Measurements from ENCODE around the gene ISYNA1. TPM values are rescaled to one million over a fixed set of nuclear protein-coding genes. Genes with fewer than 3 reads are reported as not detected.

Gene ISYNA1
- total RNA-seq, 1 donor from 2014 or later: 153 TPM

DNA sequence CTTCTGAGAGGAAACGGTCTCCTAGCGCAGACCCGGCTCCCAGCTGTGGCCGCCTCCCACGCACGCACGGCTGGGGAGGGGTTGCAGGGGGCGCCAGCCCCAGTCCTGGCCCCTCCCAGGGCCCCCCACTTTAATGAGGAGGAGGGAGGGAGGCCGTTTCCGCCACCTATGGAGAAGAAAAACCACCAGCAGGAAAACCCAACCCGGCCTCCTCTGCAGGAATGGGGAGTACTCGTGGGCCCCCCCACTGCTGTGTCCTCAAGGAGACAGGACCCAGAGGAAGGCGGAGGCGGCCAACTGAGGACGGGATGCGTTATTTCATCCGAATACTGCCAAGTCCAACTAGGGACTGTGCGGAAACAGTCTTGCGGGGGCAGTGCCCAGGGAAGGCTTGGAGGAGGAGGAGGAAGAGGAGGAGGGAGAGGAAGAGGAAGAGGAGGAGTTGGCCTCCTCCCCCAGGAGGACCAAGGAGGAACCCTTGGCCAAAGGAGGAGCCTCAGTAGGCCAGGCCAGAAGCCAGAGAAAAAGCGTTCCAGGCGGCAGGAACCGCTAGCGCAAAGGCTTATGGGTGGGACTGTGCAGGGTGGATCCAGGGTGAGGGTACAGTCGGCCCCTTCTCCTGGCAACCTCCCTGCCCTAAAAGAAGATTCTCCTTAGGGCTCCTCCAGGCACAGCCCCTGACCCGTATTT, 22.6 kb downstream of the ISYNA1 start:
- no peaks in the 10 kb centered on the region for H3K9me3 Mint-ChIP-seq (ENCODE audit: unreplicated experiment)
- H3K4me1 ChIP-seq (ENCODE audit: insufficient read depth, low read length): peaks cover 50% of the 10 kb centered on the region
- H3K9me3 ChIP-seq (ENCODE audit: insufficient read depth, low read depth, low read length): no peaks in the 10 kb centered on the region
- peaks cover 15% of the 10 kb centered on the region for H3K27me3 Mint-ChIP-seq (ENCODE audit: low read depth, unreplicated experiment)
- H3K4me2 ChIP-seq (ENCODE audit: low read length): peak overlapping the region; percentile 72
- peak overlapping the region; percentile 31 for H3K9ac ChIP-seq (ENCODE audit: low read length)
- FAIRE-seq: no peak
- DNase-seq (ENCODE audit: low read depth): peak; percentile 25
- peaks cover 10% of the 10 kb centered on the region for H3K4me1 Mint-ChIP-seq (ENCODE audit: low read depth, unreplicated experiment)
- peaks cover 5% of the 10 kb centered on the region for H4K20me1 ChIP-seq (ENCODE audit: insufficient read depth, low read length)
- H3K79me2 ChIP-seq (ENCODE audit: insufficient read depth, low read length): peaks cover 10% of the 10 kb centered on the region
- H3K4me3 Mint-ChIP-seq (ENCODE audit: unreplicated experiment): no peak overlapping the region
- no peak for TF ChIP-seq EZH2 (IDR thresholded peaks at IDR 0.05; ENCODE audit: insufficient read depth, low read length)
- TF ChIP-seq, protein P1, sequence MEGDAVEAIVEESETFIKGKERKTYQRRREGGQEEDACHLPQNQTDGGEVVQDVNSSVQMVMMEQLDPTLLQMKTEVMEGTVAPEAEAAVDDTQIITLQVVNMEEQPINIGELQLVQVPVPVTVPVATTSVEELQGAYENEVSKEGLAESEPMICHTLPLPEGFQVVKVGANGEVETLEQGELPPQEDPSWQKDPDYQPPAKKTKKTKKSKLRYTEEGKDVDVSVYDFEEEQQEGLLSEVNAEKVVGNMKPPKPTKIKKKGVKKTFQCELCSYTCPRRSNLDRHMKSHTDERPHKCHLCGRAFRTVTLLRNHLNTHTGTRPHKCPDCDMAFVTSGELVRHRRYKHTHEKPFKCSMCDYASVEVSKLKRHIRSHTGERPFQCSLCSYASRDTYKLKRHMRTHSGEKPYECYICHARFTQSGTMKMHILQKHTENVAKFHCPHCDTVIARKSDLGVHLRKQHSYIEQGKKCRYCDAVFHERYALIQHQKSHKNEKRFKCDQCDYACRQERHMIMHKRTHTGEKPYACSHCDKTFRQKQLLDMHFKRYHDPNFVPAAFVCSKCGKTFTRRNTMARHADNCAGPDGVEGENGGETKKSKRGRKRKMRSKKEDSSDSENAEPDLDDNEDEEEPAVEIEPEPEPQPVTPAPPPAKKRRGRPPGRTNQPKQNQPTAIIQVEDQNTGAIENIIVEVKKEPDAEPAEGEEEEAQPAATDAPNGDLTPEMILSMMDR (IDR thresholded peaks at IDR 0.05; ENCODE audit: insufficient read depth, low read depth, low read length): no peak
- H3K36me3 ChIP-seq (ENCODE audit: insufficient read depth, low read length): no peaks in the 10 kb centered on the region
- H3K4me3 ChIP-seq (ENCODE audit: insufficient read depth, low read depth, low read length): peak overlapping the region; percentile 14
- H3K27ac Mint-ChIP-seq (ENCODE audit: unreplicated experiment): no peak overlapping the region
- no peaks in the 10 kb centered on the region for H3K36me3 Mint-ChIP-seq (ENCODE audit: low read depth, unreplicated experiment)
- H3K27ac ChIP-seq (ENCODE audit: low read depth, low read length): peak overlapping the region; percentile 86
- H2AFZ ChIP-seq (ENCODE audit: low read depth, low read length): peak overlapping the region; percentile 60
- no peaks in the 10 kb centered on the region for H3K27me3 ChIP-seq (ENCODE audit: insufficient read depth, low read length)

DNA sequence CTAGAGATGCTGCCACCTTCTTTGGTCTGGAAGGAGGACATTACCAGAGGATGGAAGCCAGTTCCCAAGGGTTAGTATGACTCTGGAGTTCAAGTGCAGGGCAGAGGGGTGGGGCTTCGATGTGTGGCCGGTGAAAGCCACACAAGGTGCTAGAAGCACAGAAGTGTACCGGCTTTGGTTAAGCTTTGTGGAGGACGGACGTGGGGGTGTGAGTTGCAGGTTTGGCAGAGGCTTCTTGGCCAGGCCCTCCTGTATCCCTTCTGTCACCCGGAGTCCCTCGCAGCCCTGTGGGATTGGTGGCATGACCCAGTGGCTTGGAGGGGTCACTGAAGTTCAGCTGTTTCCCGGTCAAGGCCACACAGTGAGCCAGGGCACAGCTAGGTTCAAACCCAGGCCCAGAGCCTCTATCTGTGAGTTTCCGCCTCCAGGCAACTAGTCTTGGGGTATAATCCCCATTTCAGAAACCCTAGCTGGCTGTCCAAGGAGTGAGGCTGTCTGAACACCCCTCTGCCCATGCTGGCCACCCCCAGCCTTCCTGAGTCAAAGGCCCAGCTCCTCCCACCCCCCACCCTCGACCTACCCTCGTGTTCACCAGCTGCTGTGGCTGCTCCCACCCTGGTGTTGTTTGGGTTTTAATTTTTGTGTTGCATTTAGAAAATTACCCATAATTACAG, 23.3 kb downstream of the ISYNA1 start:
- Histone ChIP-seq H3K27me3 (ENCODE audit: insufficient read depth, low read length) (no peaks in the 10 kb centered on the region), H3K36me3 (ENCODE audit: insufficient read depth, low read length) (no peaks in the 10 kb centered on the region), H3K9me3 (ENCODE audit: insufficient read depth, low read depth, low read length) (no peaks in the 10 kb centered on the region), H3K4me2 (ENCODE audit: low read length) (peak overlapping the region; percentile 72), H4K20me1 (ENCODE audit: insufficient read depth, low read length) (no peaks in the 10 kb centered on the region), H3K4me3 (ENCODE audit: insufficient read depth, low read depth, low read length) (no peak overlapping the region), H3K79me2 (ENCODE audit: insufficient read depth, low read length) (peaks cover 3% of the 10 kb centered on the region), H3K9ac (ENCODE audit: low read length) (peak overlapping the region; percentile 31), H3K4me1 (ENCODE audit: insufficient read depth, low read length) (peaks cover 44% of the 10 kb centered on the region), H2AFZ (ENCODE audit: low read depth, low read length) (peak overlapping the region; percentile 60), H3K27ac (ENCODE audit: low read depth, low read length) (peak overlapping the region; percentile 15)
- Mint-ChIP-seq H3K4me3 (ENCODE audit: unreplicated experiment) (peak overlapping the region; percentile 40), H3K27me3 (ENCODE audit: low read depth, unreplicated experiment) (peaks cover 15% of the 10 kb centered on the region), H3K4me1 (ENCODE audit: low read depth, unreplicated experiment) (peaks cover 10% of the 10 kb centered on the region), H3K9me3 (ENCODE audit: unreplicated experiment) (no peaks in the 10 kb centered on the region), H3K36me3 (ENCODE audit: low read depth, unreplicated experiment) (no peaks in the 10 kb centered on the region), H3K27ac (ENCODE audit: unreplicated experiment) (no peak overlapping the region)
- DNase-seq (ENCODE audit: low read depth): no peak
- FAIRE-seq: no peak
- no peak for TF ChIP-seq EZH2 (IDR thresholded peaks at IDR 0.05; ENCODE audit: insufficient read depth, low read length)
- TF ChIP-seq, protein P1 (IDR thresholded peaks at IDR 0.05; ENCODE audit: insufficient read depth, low read depth, low read length): no peak

Data from astrocyte (in vitro differentiated cells and primary cell).